ENCODE measurements around the gene PCNT.

PCNT gene

GRCh38 chr21:46489162-46489663 is 165.3 kb downstream of the PCNT start:
- Histone ChIP-seq H3K4me1 (ENCODE audit: control insufficient read depth, insufficient read depth, low read length) (no peaks in the 10 kb centered on the region), H3K9ac (ENCODE audit: low read depth, low read length) (no peak overlapping the region), H3K27me3 (ENCODE audit: control insufficient read depth, insufficient read depth, low read length) (no peaks in the 10 kb centered on the region), H3K4me2 (ENCODE audit: low read length) (no peak overlapping the region), H3K9me3 (replicated peaks; ENCODE audit: low read length) (no peaks in the 10 kb centered on the region), H3K4me3 (ENCODE audit: low read length) (no peak overlapping the region), H3K36me3 (ENCODE audit: insufficient read depth, low read length) (peaks cover 37% of the 10 kb centered on the region)

- H3K9me3 ChIP-seq (replicated peaks; ENCODE audit: low read length): no peaks in the 10 kb centered on the region
- H3K9ac ChIP-seq (ENCODE audit: low read depth, low read length): no peak overlapping the region
- H3K36me3 ChIP-seq (ENCODE audit: insufficient read depth, low read length): peaks cover 37% of the 10 kb centered on the region
- H3K4me3 ChIP-seq (ENCODE audit: low read length): no peak overlapping the region
- H3K27me3 ChIP-seq (ENCODE audit: control insufficient read depth, insufficient read depth, low read length): no peaks in the 10 kb centered on the region
- H3K4me1 ChIP-seq (ENCODE audit: control insufficient read depth, insufficient read depth, low read length): no peaks in the 10 kb centered on the region
- no peak overlapping the region for H3K4me2 ChIP-seq (ENCODE audit: low read length)
Observed at GRCh38 chr21:46489800-46490199, 165.8 kb downstream of the PCNT start.

GRCh38 chr21:46491553-46491952 is 167.6 kb downstream of the PCNT start:
- Histone ChIP-seq H3K36me3 (ENCODE audit: insufficient read depth, low read length) (peaks cover 40% of the 10 kb centered on the region), H3K4me2 (ENCODE audit: low read length) (no peak overlapping the region), H3K9ac (ENCODE audit: low read depth, low read length) (no peak overlapping the region), H3K9me3 (replicated peaks; ENCODE audit: low read length) (no peaks in the 10 kb centered on the region), H3K4me1 (ENCODE audit: control insufficient read depth, insufficient read depth, low read length) (no peaks in the 10 kb centered on the region), H3K4me3 (ENCODE audit: low read length) (no peak overlapping the region), H3K27me3 (ENCODE audit: control insufficient read depth, insufficient read depth, low read length) (no peaks in the 10 kb centered on the region)

GRCh38 chr21:46492851-46493250 is 168.9 kb downstream of the PCNT start:
- H3K9ac ChIP-seq (ENCODE audit: low read depth, low read length): no peak overlapping the region
- H3K4me1 ChIP-seq (ENCODE audit: control insufficient read depth, insufficient read depth, low read length): no peaks in the 10 kb centered on the region
- H3K36me3 ChIP-seq (ENCODE audit: insufficient read depth, low read length): peaks cover 38% of the 10 kb centered on the region

GRCh38 chr21:46493828-46494227 is 169.9 kb downstream of the PCNT start:
- peaks cover 48% of the 10 kb centered on the region for H3K36me3 ChIP-seq (ENCODE audit: insufficient read depth, low read length)
- no peaks in the 10 kb centered on the region for H3K27me3 ChIP-seq (ENCODE audit: control insufficient read depth, insufficient read depth, low read length)
- no peaks in the 10 kb centered on the region for H3K9me3 ChIP-seq (replicated peaks; ENCODE audit: low read length)
- H3K4me1 ChIP-seq (ENCODE audit: control insufficient read depth, insufficient read depth, low read length): peaks cover 6% of the 10 kb centered on the region
- no peak overlapping the region for H3K4me2 ChIP-seq (ENCODE audit: low read length)
- H3K9ac ChIP-seq (ENCODE audit: low read depth, low read length): no peak overlapping the region
- no peak overlapping the region for H3K4me3 ChIP-seq (ENCODE audit: low read length)

More at GRCh38 chr21:46492851-46493250, 168.9 kb downstream of the PCNT start:
- Histone ChIP-seq H3K4me2 (ENCODE audit: low read length) (no peak overlapping the region), H3K27me3 (ENCODE audit: control insufficient read depth, insufficient read depth, low read length) (no peaks in the 10 kb centered on the region), H3K9me3 (replicated peaks; ENCODE audit: low read length) (no peaks in the 10 kb centered on the region), H3K4me3 (ENCODE audit: low read length) (no peak overlapping the region)

Data from skeletal muscle satellite cell (primary cell).